ENCODE results near the gene PRKCA.

PRKCA gene

GRCh38 chr17:66752411-66752810 is 450.0 kb downstream of the PRKCA start:
- TF ChIP-seq POLR2AphosphoS5 (IDR thresholded peaks at IDR 0.05; ENCODE audit: low read depth, low read length) (no peak), FOXP2 (optimal IDR thresholded peaks at IDR 0.05; ENCODE audit: borderline replicate concordance, extremely low read depth, extremely low read length, insufficient read depth) (no peak), REST (IDR thresholded peaks at IDR 0.05; ENCODE audit: insufficient read depth in 1 of 2, low read depth in 2 of 2, low read length in 2 of 2) (no peak), SIN3A (IDR thresholded peaks at IDR 0.05; ENCODE audit: borderline replicate concordance, insufficient read depth, low read length) (no peak), TAF1 (IDR thresholded peaks at IDR 0.05; ENCODE audit: borderline replicate concordance, insufficient read depth, low read length) (no peak)

- TF ChIP-seq SIN3A (IDR thresholded peaks at IDR 0.05; ENCODE audit: borderline replicate concordance, insufficient read depth, low read length) = no peak
Measured at GRCh38 chr17:66753126-66753920, 450.9 kb downstream of the PRKCA start.

- TF ChIP-seq TAF1 (IDR thresholded peaks at IDR 0.05; ENCODE audit: borderline replicate concordance, insufficient read depth, low read length) = no peak
- no peak for TF ChIP-seq REST (IDR thresholded peaks at IDR 0.05; ENCODE audit: insufficient read depth in 1 of 2, low read depth in 2 of 2, low read length in 2 of 2)
- no peak for TF ChIP-seq FOXP2 (optimal IDR thresholded peaks at IDR 0.05; ENCODE audit: borderline replicate concordance, extremely low read depth, extremely low read length, insufficient read depth)
- no peak for TF ChIP-seq SIN3A (IDR thresholded peaks at IDR 0.05; ENCODE audit: borderline replicate concordance, insufficient read depth, low read length)
Measured at GRCh38 chr17:66755101-66755943, 452.9 kb downstream of the PRKCA start.

- no peak for TF ChIP-seq TAF1 (IDR thresholded peaks at IDR 0.05; ENCODE audit: borderline replicate concordance, insufficient read depth, low read length)
- no peak for TF ChIP-seq POLR2AphosphoS5 (IDR thresholded peaks at IDR 0.05; ENCODE audit: low read depth, low read length)
- no peak for TF ChIP-seq REST (IDR thresholded peaks at IDR 0.05; ENCODE audit: insufficient read depth in 1 of 2, low read depth in 2 of 2, low read length in 2 of 2)
- no peak for TF ChIP-seq FOXP2 (optimal IDR thresholded peaks at IDR 0.05; ENCODE audit: borderline replicate concordance, extremely low read depth, extremely low read length, insufficient read depth)
- TF ChIP-seq SIN3A (IDR thresholded peaks at IDR 0.05; ENCODE audit: borderline replicate concordance, insufficient read depth, low read length) = no peak
Measured at GRCh38 chr17:66755944-66756290, 453.5 kb downstream of the PRKCA start.

GRCh38 chr17:66760324-66760723 is 457.9 kb downstream of the PRKCA start:
- no peak for TF ChIP-seq FOXP2 (optimal IDR thresholded peaks at IDR 0.05; ENCODE audit: borderline replicate concordance, extremely low read depth, extremely low read length, insufficient read depth)
- TF ChIP-seq SIN3A (IDR thresholded peaks at IDR 0.05; ENCODE audit: borderline replicate concordance, insufficient read depth, low read length) = no peak
- no peak for TF ChIP-seq REST (IDR thresholded peaks at IDR 0.05; ENCODE audit: insufficient read depth in 1 of 2, low read depth in 2 of 2, low read length in 2 of 2)
- TF ChIP-seq TAF1 (IDR thresholded peaks at IDR 0.05; ENCODE audit: borderline replicate concordance, insufficient read depth, low read length) = no peak
- no peak for TF ChIP-seq POLR2AphosphoS5 (IDR thresholded peaks at IDR 0.05; ENCODE audit: low read depth, low read length)
